Esophagus muscularis mucosa (tissue), 4 donors: Measurements from ENCODE around the gene IQGAP1. TPM values are rescaled to one million over a fixed set of nuclear protein-coding genes. Genes with fewer than 3 reads are reported as not detected.

Experiments
- DNase-seq: peaks from one replicate; pipeline ENCODE4 v3.0.0-alpha.2; 2017; ENCODE audit errors: extremely low spot score
- H3K27ac ChIP-seq, 4 donors: fragments of 200-600 bp; sonication (generic); replicated peaks in 1 of 4; 1 replicate in 3 of 4; 2 replicates in 1 of 4; pipeline ENCODE4 v1.5.1; 2016 to 2019; ENCODE audit warnings: mild to moderate bottlenecking in 1 of 4
- H3K27me3 ChIP-seq, 4 donors: fragments of 200-600 bp; sonication (generic); one replicate each; pipeline versions ENCODE4 v1.5.1 to v1.6.0; 2016 to 2019
- H3K36me3 ChIP-seq, 4 donors: fragments of 200-600 bp; sonication (generic); one replicate each; pipeline ENCODE4 v1.5.1; 2016 to 2019
- H3K4me1 ChIP-seq, 4 donors: fragments of 200-600 bp; sonication (generic); one replicate each; pipeline ENCODE4 v1.5.1; 2016 to 2019
- H3K4me3 ChIP-seq, 4 donors: fragments of 200-600 bp; sonication (generic); 1 replicate in 2 of 4; 2 replicates in 2 of 4; pipeline ENCODE4 v1.5.1; 2016 to 2019; ENCODE audit warnings: mild to moderate bottlenecking in 4 of 4, moderate library complexity in 1 of 4
- H3K9me3 ChIP-seq, 4 donors: fragments of 200-600 bp; sonication (generic); 1 replicate in 3 of 4; 2 replicates in 1 of 4; pipeline ENCODE4 v1.5.1; 2016 to 2019
- CTCF ChIP-seq, 3 experiments: fragments of 200-600 bp in 2 of 3; fragments of 450-650 bp in 1 of 3; sonication (generic) in 2 of 3; IDR thresholded peaks; one replicate each; pipeline ENCODE4 v1.5.1; 2017 to 2019; ENCODE audit warnings: antibody characterized with exemption in 3 of 3, mild to moderate bottlenecking in 2 of 3, moderate library complexity in 1 of 3
- EP300 ChIP-seq: sonication (generic); formaldehyde crosslinking; IDR thresholded peaks from one replicate; pipeline ENCODE4 v1.6.1; 2017; ENCODE audit warnings: antibody characterized with exemption
- POLR2A ChIP-seq: fragments of 450-650 bp; IDR thresholded peaks from one replicate; pipeline ENCODE4 v1.6.1; 2017; ENCODE audit warnings: antibody characterized with exemption, moderate library complexity, mild to moderate bottlenecking, low read depth
- POLR2AphosphoS5 ChIP-seq, 2 donors: sonication (generic); formaldehyde crosslinking; IDR thresholded peaks; one replicate each; pipeline ENCODE4 v1.6.1; 2017; ENCODE audit warnings: antibody characterized with exemption in 2 of 2
- WGBS: methylation state at CpG from one replicate; pipeline ENCODE4 v1.1.5; 2018; 5-methylcytosine and 5-hydroxymethylcytosine counted together
- intact Hi-C: fragments of 100-400 bp; cut with DNase I; formaldehyde crosslinking; loops from one replicate; pipeline ENCODE4 v1.15.1; 2023
- total RNA-seq, 4 donors: library from RNA; depleted of rRNA; stranded (reverse); fragments of >200 nt; gene quantifications; one replicate each; pipeline versions ENCODE4 v1.1.0 to v1.2.1, GENCODE V29; 2016

The IQGAP1 gene
- total RNA-seq, 4 donors from 2014 or later = 212 to 293 (median 251) TPM

GRCh38 chr15:90436952-90437351, 48.9 kb downstream of the IQGAP1 start:
- TF ChIP-seq CTCF (IDR thresholded peaks at IDR 0.05) (no peak), POLR2A (no peak), POLR2AphosphoS5 (IDR thresholded peaks at IDR 0.05) (no peak), EP300 (no peak)
- H3K27ac ChIP-seq = no peak overlapping the region
- H3K4me3 ChIP-seq = no peak overlapping the region
- 85% methylated on average over 4 of the region's 4 CpGs for WGBS
- H3K36me3 ChIP-seq = peaks cover 12 to 69% (median 48%) of the 10 kb centered on the region in 4 donors
- no peak for DNase-seq
- no peaks in the 10 kb centered on the region for H3K27me3 ChIP-seq
- no peaks in the 10 kb centered on the region for H3K9me3 ChIP-seq
- intact Hi-C loops = no loop called here
- H3K4me1 ChIP-seq = peaks cover 18 to 28% (median 21%) of the 10 kb centered on the region in 4 donors

- Histone ChIP-seq H3K36me3 (peaks cover 12 to 75% (median 54%) of the 10 kb centered on the region in 4 donors), H3K27me3 (no peaks in the 10 kb centered on the region), H3K4me1 (peaks cover 15 to 22% (median 18%) of the 10 kb centered on the region in 4 donors), H3K27ac (no peak overlapping the region), H3K9me3 (no peaks in the 10 kb centered on the region), H3K4me3 (no peak overlapping the region)
- DNase-seq = no peak
- TF ChIP-seq POLR2A (no peak), POLR2AphosphoS5 (IDR thresholded peaks at IDR 0.05) (no peak), CTCF (IDR thresholded peaks at IDR 0.05) (no peak), EP300 (no peak)
- intact Hi-C loops = no loop called here
- WGBS = 96% methylated on average over 2 of the region's 2 CpGs
Observed at GRCh38 chr15:90437516-90437915, 49.5 kb downstream of the IQGAP1 start.

GRCh38 chr15:90439946-90440345, 51.9 kb downstream of the IQGAP1 start:
- Histone ChIP-seq H3K4me3 (no peak overlapping the region), H3K36me3 (peaks cover 33 to 81% (median 64%) of the 10 kb centered on the region in 4 donors), H3K27me3 (no peaks in the 10 kb centered on the region), H3K4me1 (peaks cover 8 to 18% (median 14%) of the 10 kb centered on the region in 4 donors), H3K9me3 (no peaks in the 10 kb centered on the region), H3K27ac (no peak overlapping the region)
- intact Hi-C loops = no loop called here
- WGBS = 71% methylated on average over 2 of the region's 2 CpGs
- TF ChIP-seq POLR2A (no peak), CTCF (IDR thresholded peaks at IDR 0.05) (no peak), EP300 (no peak), POLR2AphosphoS5 (IDR thresholded peaks at IDR 0.05) (no peak)
- no peak for DNase-seq

GRCh38 chr15:90441027-90441426, 53.0 kb downstream of the IQGAP1 start:
- peaks cover 0 to 8% (median 3%) of the 10 kb centered on the region in 4 donors for H3K4me1 ChIP-seq
- intact Hi-C loops = no loop called here
- DNase-seq = no peak
- no peaks in the 10 kb centered on the region for H3K27me3 ChIP-seq
- TF ChIP-seq POLR2AphosphoS5 (IDR thresholded peaks at IDR 0.05) = no peak
- no peak for TF ChIP-seq EP300
- H3K36me3 ChIP-seq = peaks cover 33 to 84% (median 66%) of the 10 kb centered on the region in 4 donors
- no peak overlapping the region for H3K4me3 ChIP-seq
- no peaks in the 10 kb centered on the region for H3K9me3 ChIP-seq
- WGBS = 86% methylated on average over 3 of the region's 3 CpGs
- H3K27ac ChIP-seq = no peak overlapping the region

- Histone ChIP-seq H3K27me3 (no peaks in the 10 kb centered on the region), H3K4me1 (peaks cover 0 to 10% (median 6%) of the 10 kb centered on the region in 4 donors), H3K36me3 (peaks cover 33 to 85% (median 62%) of the 10 kb centered on the region in 4 donors), H3K4me3 (no peak overlapping the region), H3K9me3 (no peaks in the 10 kb centered on the region), H3K27ac (no peak overlapping the region)
- 89% methylated on average over 5 of the region's 5 CpGs for WGBS
- intact Hi-C loops = no loop called here
- no peak for DNase-seq
- no peak for TF ChIP-seq POLR2A
- TF ChIP-seq EP300 = no peak
- no peak for TF ChIP-seq CTCF (IDR thresholded peaks at IDR 0.05)
- no peak for TF ChIP-seq POLR2AphosphoS5 (IDR thresholded peaks at IDR 0.05)
Observed at GRCh38 chr15:90442423-90442822, 54.4 kb downstream of the IQGAP1 start.
